ENCODE measurements around the gene DDX54.

DNA sequence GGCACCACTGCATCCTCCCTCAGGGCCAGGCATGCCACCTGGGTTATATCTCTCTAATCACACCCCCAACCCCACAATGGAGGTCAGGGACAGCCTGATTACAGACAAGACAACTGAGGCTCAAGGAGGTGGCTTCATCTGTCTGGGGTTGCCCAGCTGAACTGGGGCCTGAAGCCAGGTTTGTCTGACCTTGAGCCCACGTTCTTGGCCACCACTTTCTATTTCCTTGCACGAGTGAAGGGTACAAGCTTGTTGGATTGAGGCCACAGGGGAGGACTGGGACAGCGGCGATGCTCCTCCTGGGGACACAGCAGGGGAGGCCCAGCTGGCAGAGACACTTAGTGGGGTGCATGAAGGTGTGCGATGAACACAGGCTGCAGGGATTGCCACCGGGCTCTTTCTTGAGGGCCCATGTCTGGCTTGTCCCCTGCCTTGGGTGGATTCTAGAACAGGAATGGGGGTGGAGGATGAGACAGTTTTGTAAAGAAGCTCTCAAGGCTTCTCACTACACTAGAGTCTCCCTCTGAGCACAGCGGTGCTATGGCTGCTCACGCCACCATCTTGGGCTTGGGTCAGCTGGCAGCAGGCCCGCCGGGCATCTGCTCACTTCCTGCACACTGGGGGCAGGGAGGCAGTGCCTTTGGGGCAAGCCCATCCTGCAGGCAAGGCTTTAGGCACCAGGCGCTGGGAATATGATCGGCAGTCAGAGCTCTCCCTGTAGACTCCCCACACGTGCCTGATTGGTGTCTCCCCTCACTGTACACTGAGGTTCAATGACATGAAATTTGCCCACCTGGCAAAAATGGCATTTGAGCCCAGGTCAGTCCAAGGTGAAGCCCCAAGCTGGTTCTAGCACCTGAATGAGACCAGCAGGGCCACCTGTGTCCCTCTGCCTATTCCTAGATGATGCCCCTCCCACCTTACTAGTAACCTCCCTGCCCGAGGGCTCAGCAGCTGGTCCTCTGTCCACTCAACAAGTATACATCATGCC, 16.2 kb upstream of the DDX54 start:
- TF ChIP-seq, protein P1, sequence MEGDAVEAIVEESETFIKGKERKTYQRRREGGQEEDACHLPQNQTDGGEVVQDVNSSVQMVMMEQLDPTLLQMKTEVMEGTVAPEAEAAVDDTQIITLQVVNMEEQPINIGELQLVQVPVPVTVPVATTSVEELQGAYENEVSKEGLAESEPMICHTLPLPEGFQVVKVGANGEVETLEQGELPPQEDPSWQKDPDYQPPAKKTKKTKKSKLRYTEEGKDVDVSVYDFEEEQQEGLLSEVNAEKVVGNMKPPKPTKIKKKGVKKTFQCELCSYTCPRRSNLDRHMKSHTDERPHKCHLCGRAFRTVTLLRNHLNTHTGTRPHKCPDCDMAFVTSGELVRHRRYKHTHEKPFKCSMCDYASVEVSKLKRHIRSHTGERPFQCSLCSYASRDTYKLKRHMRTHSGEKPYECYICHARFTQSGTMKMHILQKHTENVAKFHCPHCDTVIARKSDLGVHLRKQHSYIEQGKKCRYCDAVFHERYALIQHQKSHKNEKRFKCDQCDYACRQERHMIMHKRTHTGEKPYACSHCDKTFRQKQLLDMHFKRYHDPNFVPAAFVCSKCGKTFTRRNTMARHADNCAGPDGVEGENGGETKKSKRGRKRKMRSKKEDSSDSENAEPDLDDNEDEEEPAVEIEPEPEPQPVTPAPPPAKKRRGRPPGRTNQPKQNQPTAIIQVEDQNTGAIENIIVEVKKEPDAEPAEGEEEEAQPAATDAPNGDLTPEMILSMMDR (conservative IDR thresholded peaks at IDR 0.05; ENCODE audit: low read length) = no peak
- TF ChIP-seq EZH2phosphoT487 (IDR thresholded peaks at IDR 0.05; ENCODE audit: borderline replicate concordance) = no peak
